A172 (cell line): ENCODE results near the gene HAPLN3. TPM values are rescaled to one million over a fixed set of nuclear protein-coding genes. Genes with fewer than 3 reads are reported as not detected.

Source experiments
- total RNA-seq: library from RNA; depleted of rRNA; stranded (reverse); fragments of >200 nt; shearing (Covaris generic); gene quantifications from 2 replicates; pipeline ENCODE4 v1.2.3, GENCODE V29; 2014; rRNA removed

Gene HAPLN3
- total RNA-seq, 1 experiment from 2014 or later: 2.3 TPM

Other genes starting within 250 kb of the HAPLN3 start
- not detected in 2 replicates for gene ACAN, start 92.1 kb downstream of the HAPLN3 start, total RNA-seq
- 116 and 144 TPM in 2 replicates for gene MFGE8, start 17.8 kb upstream of the HAPLN3 start, total RNA-seq
- gene ABHD2, start 192.9 kb upstream of the HAPLN3 start, total RNA-seq: 25.7 and 36.6 TPM in 2 replicates